MM.1S (cell line): Measurements from ENCODE around the gene RPS6KA2.

ENCODE experiments used
- DNase-seq: peaks from one replicate; pipeline ENCODE4 v3.0.0-alpha.2; 2015
- H2AFZ ChIP-seq: fragments of 300-600 bp; sonication (generic); 2 replicates; pipeline ENCODE4 v1.6.0; 2016; ENCODE audit warnings: antibody characterized with exemption, low read length
- H3F3A ChIP-seq: fragments of 300-600 bp; sonication (generic); 2 replicates; pipeline ENCODE4 v1.6.1; 2016; ENCODE audit warnings: mild to moderate bottlenecking, antibody characterized with exemption, low read length, moderate library complexity, mixed read lengths; ENCODE audit not compliant: insufficient read depth
- H3K27ac ChIP-seq: fragments of 300-600 bp; sonication (generic); 2 replicates; pipeline ENCODE4 v1.5.1; 2016; ENCODE audit warnings: mild to moderate bottlenecking, low read length
- H3K27me3 ChIP-seq: fragments of 300-600 bp; sonication (generic); replicated peaks from 2 replicates; pipeline ENCODE4 v1.6.0; 2016; ENCODE audit warnings: low read length; ENCODE audit not compliant: insufficient read depth
- H3K36me3 ChIP-seq: fragments of 300-600 bp; sonication (generic); replicated peaks from 2 replicates; pipeline ENCODE4 v1.6.1; 2016; ENCODE audit warnings: mild to moderate bottlenecking, low read length, mixed read lengths; ENCODE audit not compliant: insufficient read depth
- H3K4me1 ChIP-seq: fragments of 300-600 bp; sonication (generic); 2 replicates; pipeline ENCODE4 v1.6.1; 2016; ENCODE audit warnings: low read length, mixed read lengths
- H3K4me2 ChIP-seq: fragments of 300-600 bp; sonication (generic); 2 replicates; pipeline ENCODE4 v1.6.0; 2016; ENCODE audit warnings: low read depth, low read length
- H3K4me3 ChIP-seq: fragments of 300-600 bp; sonication (generic); 2 replicates; pipeline ENCODE4 v1.5.1; 2016; ENCODE audit warnings: low read length, mixed read lengths
- H3K79me2 ChIP-seq: fragments of 300-600 bp; sonication (generic); 2 replicates; pipeline ENCODE4 v1.6.1; 2016; ENCODE audit warnings: mixed run types, low read length, mixed read lengths
- H3K9ac ChIP-seq: fragments of 300-600 bp; sonication (generic); 2 replicates; pipeline ENCODE4 v1.6.1; 2016; ENCODE audit warnings: low read length, mixed read lengths
- H3K9me2 ChIP-seq: fragments of 300-600 bp; sonication (generic); replicated peaks from 2 replicates; pipeline ENCODE4 v1.6.1; 2016; ENCODE audit warnings: mild to moderate bottlenecking, low read length, mixed read lengths; ENCODE audit not compliant: insufficient read depth
- H3K9me3 ChIP-seq: fragments of 300-600 bp; sonication (generic); replicated peaks from 2 replicates; pipeline ENCODE4 v1.6.1; 2016; ENCODE audit warnings: mild to moderate bottlenecking, low read length, mixed read lengths; ENCODE audit not compliant: insufficient read depth
- H4K20me1 ChIP-seq: fragments of 300-600 bp; sonication (generic); 2 replicates; pipeline ENCODE4 v1.6.1; 2016; ENCODE audit warnings: mild to moderate bottlenecking, low read length, moderate library complexity, mixed read lengths; ENCODE audit not compliant: insufficient read depth
- CTCF ChIP-seq: fragments of 300-600 bp; sonication (generic); IDR thresholded peaks from 2 replicates; pipeline ENCODE4 v1.5.1; 2016; ENCODE audit warnings: antibody characterized with exemption, low read length, mixed read lengths
- EZH2 ChIP-seq: fragments of 300-600 bp; sonication (generic); optimal IDR thresholded peaks from 2 replicates; pipeline ENCODE3; 2017; ENCODE audit warnings: low read depth, mild to moderate bottlenecking, antibody characterized with exemption, low read length, mixed read lengths
- EZH2phosphoT487 ChIP-seq: fragments of 300-600 bp; sonication (generic); IDR thresholded peaks from 2 replicates; pipeline ENCODE4 v1.6.1; 2018; ENCODE audit warnings: antibody characterized with exemption, low read length

RPS6KA2 gene

GRCh38 chr6:166523782-166524559 lies 103.1 kb downstream of the RPS6KA2 start:
- H3K9me3 ChIP-seq: no peaks in the 10 kb centered on the region
- H2AFZ ChIP-seq: no peak overlapping the region
- H3F3A ChIP-seq: no peaks in the 10 kb centered on the region
- H3K36me3 ChIP-seq: no peaks in the 10 kb centered on the region
- DNase-seq: no peak
- no peak overlapping the region for H3K4me3 ChIP-seq
- no peaks in the 10 kb centered on the region for H3K79me2 ChIP-seq
- H3K27ac ChIP-seq: no peak overlapping the region
- H3K9me2 ChIP-seq: no peaks in the 10 kb centered on the region
- no peaks in the 10 kb centered on the region for H4K20me1 ChIP-seq
- H3K4me1 ChIP-seq: no peaks in the 10 kb centered on the region
- TF ChIP-seq EZH2phosphoT487 (no peak), CTCF (no peak), EZH2 (no peak)
- H3K4me2 ChIP-seq: no peak overlapping the region
- H3K27me3 ChIP-seq: no peaks in the 10 kb centered on the region
- no peak overlapping the region for H3K9ac ChIP-seq

GRCh38 chr6:166520905-166521834 lies 105.9 kb downstream of the RPS6KA2 start:
- no peak for DNase-seq
- Histone ChIP-seq H3K79me2 (no peaks in the 10 kb centered on the region), H3K9me2 (no peaks in the 10 kb centered on the region), H3K4me2 (no peak overlapping the region), H3K27ac (no peak overlapping the region), H3K4me1 (no peaks in the 10 kb centered on the region), H4K20me1 (no peaks in the 10 kb centered on the region), H3K4me3 (no peak overlapping the region), H2AFZ (no peak overlapping the region), H3F3A (no peaks in the 10 kb centered on the region), H3K27me3 (no peaks in the 10 kb centered on the region), H3K9me3 (no peaks in the 10 kb centered on the region), H3K9ac (no peak overlapping the region), H3K36me3 (no peaks in the 10 kb centered on the region)
- TF ChIP-seq EZH2 (no peak), CTCF (no peak), EZH2phosphoT487 (no peak)

- TF ChIP-seq CTCF: no peak
- no peak for TF ChIP-seq EZH2phosphoT487
- TF ChIP-seq EZH2: no peak
- Histone ChIP-seq H3K4me2 (no peak overlapping the region), H3F3A (no peaks in the 10 kb centered on the region), H3K9me3 (no peaks in the 10 kb centered on the region), H3K27me3 (no peaks in the 10 kb centered on the region), H3K9me2 (no peaks in the 10 kb centered on the region), H3K27ac (no peak overlapping the region), H3K9ac (no peak overlapping the region), H3K4me1 (no peaks in the 10 kb centered on the region), H3K4me3 (no peak overlapping the region), H2AFZ (no peak overlapping the region), H3K36me3 (no peaks in the 10 kb centered on the region), H3K79me2 (no peaks in the 10 kb centered on the region), H4K20me1 (no peaks in the 10 kb centered on the region)
- no peak for DNase-seq
Observed at GRCh38 chr6:166516251-166516884, 110.7 kb downstream of the RPS6KA2 start.
